ENCODE data around the gene CREBBP.

The CREBBP gene

GRCh38 chr16:3706253-3707012, 174.1 kb downstream of the CREBBP start:
- peaks cover 48% of the 10 kb centered on the region for H3K36me3 ChIP-seq
- no peak overlapping the region for H3K4me3 ChIP-seq (ENCODE audit: low read depth, low read length)
- TF ChIP-seq CTCF (IDR thresholded peaks at IDR 0.05; ENCODE audit: low read depth, low read length): no peak
- no peak for DNase-seq
- H3K9me3 ChIP-seq: no peaks in the 10 kb centered on the region
- no peaks in the 10 kb centered on the region for H3K27me3 ChIP-seq
- no peaks in the 10 kb centered on the region for H3K4me1 ChIP-seq

- Histone ChIP-seq H3K27me3 (no peaks in the 10 kb centered on the region), H3K36me3 (peaks cover 43% of the 10 kb centered on the region)
Observed at GRCh38 chr16:3702082-3702481, 178.4 kb downstream of the CREBBP start.

DNA sequence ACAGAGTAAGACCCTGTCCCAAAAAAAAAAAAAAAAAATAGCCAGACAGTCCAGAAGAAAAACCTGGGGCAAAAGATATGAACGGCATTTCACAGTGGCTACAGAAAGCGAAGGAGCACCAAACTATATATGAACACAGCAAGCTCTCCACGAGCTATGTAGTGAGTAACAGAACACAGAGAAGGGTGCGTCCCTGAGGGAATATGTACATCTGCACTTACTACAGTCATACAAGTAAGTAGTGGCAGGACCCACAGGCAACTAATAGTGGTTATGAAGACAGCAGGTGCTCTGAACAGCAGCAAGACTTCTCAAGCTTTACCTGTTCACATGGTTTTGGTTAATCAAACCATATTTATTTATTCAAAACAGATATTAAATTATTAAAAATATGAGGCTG, 179.0 kb downstream of the CREBBP start:
- Histone ChIP-seq H3K9me3 (no peaks in the 10 kb centered on the region), H3K27me3 (no peaks in the 10 kb centered on the region), H3K4me3 (ENCODE audit: low read depth, low read length) (no peak overlapping the region), H3K36me3 (peaks cover 40% of the 10 kb centered on the region), H3K4me1 (no peaks in the 10 kb centered on the region)
- DNase-seq: no peak
- no peak for TF ChIP-seq CTCF (IDR thresholded peaks at IDR 0.05; ENCODE audit: low read depth, low read length)

More at GRCh38 chr16:3702082-3702481, 178.4 kb downstream of the CREBBP start:
- no peaks in the 10 kb centered on the region for H3K4me1 ChIP-seq
- no peak overlapping the region for H3K4me3 ChIP-seq (ENCODE audit: low read depth, low read length)
- no peak for DNase-seq
- no peaks in the 10 kb centered on the region for H3K9me3 ChIP-seq
- TF ChIP-seq CTCF (IDR thresholded peaks at IDR 0.05; ENCODE audit: low read depth, low read length): no peak

DNA sequence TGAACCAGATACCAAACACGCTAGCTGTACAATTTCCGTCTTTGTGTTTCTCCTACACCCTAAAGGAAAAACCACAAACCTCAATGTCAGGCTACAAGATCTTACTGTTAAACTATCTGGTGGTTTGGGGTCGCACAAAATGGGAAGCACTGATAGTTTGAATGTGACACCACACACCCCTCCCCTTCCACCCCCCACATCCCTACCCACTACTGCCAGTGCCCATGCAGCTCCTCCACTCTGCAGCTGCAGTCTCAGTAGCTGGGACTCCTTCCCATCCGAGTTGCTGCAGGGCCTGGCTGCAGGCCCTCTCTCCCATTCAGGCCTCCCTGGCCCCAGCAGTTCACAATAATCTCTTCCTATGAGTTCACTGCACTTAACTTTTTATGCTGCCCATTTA, 181.6 kb downstream of the CREBBP start:
- Histone ChIP-seq H3K4me3 (ENCODE audit: low read depth, low read length) (no peak overlapping the region), H3K4me1 (peaks cover 8% of the 10 kb centered on the region; the same call in 1 of the 2 replicates), H3K9me3 (no peaks in the 10 kb centered on the region), H3K27me3 (no peaks in the 10 kb centered on the region), H3K36me3 (peaks cover 41% of the 10 kb centered on the region)
- no peak for DNase-seq
- TF ChIP-seq CTCF (IDR thresholded peaks at IDR 0.05; ENCODE audit: low read depth, low read length): no peak

GRCh38 chr16:3696425-3697218, 183.9 kb downstream of the CREBBP start:
- Histone ChIP-seq H3K9me3 (no peaks in the 10 kb centered on the region), H3K36me3 (peaks cover 28% of the 10 kb centered on the region), H3K4me1 (peaks cover 8% of the 10 kb centered on the region; the same call in 1 of the 2 replicates), H3K27me3 (no peaks in the 10 kb centered on the region), H3K4me3 (ENCODE audit: low read depth, low read length) (no peak overlapping the region)
- no peak for TF ChIP-seq CTCF (IDR thresholded peaks at IDR 0.05; ENCODE audit: low read depth, low read length)
- no peak for DNase-seq
